Stimulated activated CD4-positive, alpha-beta T cell treated with anti-CD3 and anti-CD28 coated beads, Interleukin-2, amount 100 ng/mL, for 48 hours (primary cell): ENCODE results near the gene SLC16A11.
"Not testable (repeated sequence)": the region's sequence is repeated elsewhere in the genome, so short reads cannot be mapped to it uniquely, and the experiment has no call there.

Experiments used
- DNase-seq, 2 donors: peaks; one replicate each; pipeline ENCODE4 v3.0.0-alpha.2; 2020

SLC16A11 gene

DNA sequence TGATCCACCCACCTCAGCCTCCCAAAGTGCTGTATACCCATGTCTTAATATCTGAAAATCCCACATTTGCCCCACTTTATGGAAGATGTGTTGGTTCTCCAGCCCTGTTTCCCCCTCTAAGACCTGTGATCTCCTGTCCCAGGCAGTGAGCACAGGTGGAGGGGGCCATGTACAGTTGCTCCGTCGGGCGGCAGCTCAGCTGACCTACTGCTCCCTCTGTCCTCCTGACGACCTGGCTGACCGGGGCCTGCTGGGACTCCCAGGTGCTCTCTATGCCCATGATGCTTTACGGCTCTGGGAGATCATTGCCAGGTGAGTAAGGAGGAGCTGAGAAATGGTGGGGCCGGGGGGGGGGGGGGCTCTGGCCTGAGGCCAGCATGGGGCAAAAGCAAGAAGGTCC lies 38.2 kb downstream of the SLC16A11 start:
- no peak for DNase-seq

GRCh38 chr17:7004398-7005253 lies 39.3 kb downstream of the SLC16A11 start:
- peak in 1 of 2 donors; percentile 37 for DNase-seq

DNA sequence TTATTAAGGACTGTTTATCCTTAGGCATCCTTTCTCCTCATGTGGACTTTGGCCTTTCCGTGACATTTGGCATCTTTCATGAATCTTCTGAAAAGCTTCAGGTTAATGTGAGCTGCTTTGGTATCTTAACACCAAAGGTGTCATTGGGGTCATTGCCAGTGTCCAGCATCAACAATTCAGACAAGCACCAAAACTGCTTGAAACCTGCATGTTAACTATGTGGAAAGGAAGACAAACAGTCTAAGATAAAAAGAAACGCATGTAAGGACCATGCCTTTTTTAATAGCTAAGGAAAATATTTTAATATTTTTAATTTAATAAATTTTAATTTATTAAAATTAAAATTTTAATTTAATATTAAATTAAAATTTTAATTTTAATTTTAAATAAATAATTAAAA lies 40.1 kb downstream of the SLC16A11 start:
- no peak for DNase-seq

GRCh38 chr17:7002288-7003047 lies 41.4 kb downstream of the SLC16A11 start:
- no peak for DNase-seq

DNA sequence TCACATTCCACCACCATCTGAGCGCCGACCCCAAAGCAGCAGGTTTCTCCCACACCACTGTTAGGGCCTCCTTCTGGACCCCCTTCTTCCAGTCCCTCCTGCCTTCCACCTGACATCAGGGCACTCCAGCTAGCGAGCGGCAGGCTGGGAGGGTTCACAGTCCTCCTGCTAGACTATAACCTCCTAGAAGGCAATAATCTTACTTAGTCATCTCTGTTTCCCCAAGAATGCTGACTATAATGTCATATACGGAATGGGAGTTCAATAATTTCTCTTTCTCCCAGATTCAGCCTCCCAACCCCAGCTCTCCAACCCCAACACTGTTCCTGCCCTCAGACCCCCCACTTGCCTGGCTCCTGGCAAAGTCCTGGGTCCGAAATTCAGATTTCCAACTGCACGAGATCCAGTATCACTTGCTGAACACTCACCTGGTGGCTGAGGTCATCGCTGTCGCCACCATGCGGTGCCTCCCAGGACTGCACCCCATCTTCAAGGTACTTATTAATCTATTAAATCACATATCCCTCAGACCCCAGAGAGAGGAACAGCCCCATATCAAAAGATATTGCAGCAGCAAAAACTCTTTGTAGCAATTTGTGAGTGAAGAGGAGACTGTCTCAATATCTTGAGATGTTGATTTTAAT lies 42.5 kb downstream of the SLC16A11 start:
- DNase-seq, result peak; percentile 44 to 54

GRCh38 chr17:6998855-6999508 lies 44.9 kb downstream of the SLC16A11 start:
- DNase-seq, result no peak

DNA sequence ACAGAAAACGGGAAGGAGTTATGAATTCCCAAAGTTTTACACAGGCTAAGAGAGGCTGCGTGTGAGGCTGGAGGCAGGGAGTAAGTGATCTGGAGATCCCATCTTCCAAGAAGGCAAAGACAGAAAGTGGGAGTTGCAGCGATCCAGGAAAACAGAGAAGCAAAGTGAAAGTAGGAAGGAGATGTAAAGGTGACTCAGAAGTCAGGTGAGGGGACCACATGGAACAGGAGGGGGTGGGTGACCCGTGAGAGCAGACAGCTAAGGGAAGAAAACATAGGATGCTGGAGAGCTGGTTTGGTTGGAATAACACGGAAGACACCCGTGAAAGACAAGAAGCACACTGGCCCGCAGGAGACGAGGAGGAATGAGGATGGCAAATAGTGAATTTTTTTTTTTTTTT lies 46.7 kb downstream of the SLC16A11 start:
- DNase-seq, result no peak

GRCh38 chr17:6996256-6997011 lies 47.5 kb downstream of the SLC16A11 start:
- DNase-seq, result no peak

DNA sequence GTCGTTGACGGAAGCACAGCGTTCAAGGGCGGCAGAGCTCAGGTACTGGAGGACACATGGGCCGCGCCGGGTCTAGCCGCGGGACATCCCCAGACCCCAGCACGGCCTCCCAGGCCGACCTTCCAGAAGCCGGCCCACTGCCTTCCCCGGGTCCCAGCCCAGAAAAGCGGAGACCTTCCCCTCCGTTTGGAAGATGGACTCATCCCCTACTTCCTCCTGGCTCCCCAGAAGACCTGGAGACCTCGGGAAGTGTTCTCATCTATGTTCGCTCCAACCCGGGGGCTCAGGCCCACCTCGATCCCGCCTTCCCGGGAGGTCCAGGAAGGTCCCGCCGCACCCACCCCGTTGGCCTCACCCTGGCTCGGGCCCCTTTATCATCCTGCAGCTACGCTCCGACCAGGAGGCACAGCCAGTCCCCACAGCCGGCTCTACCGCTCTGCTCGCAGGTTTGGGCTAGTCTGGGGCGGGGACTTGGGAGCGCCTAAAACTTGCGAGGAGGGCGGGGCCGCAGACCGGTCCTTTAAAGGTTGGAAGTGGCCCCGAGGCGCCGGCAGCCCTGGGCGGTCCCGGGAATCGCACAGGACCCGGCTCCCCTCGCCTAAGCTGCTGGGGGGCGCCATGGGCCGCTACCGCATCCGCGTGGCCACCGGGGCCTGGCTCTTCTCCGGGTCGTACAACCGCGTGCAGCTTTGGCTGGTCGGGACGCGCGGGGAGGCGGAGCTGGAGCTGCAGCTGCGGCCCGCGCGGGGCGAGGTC lies 48.2 kb downstream of the SLC16A11 start, which contains the start of gene ALOX12:
ALOX12 (plus strand) TSS at position 550 of the 756 bp plus-strand sequence; CDS start at position 619, 69 bp downstream.
- DNase-seq, result no peak

- no peak for DNase-seq
Observed at GRCh38 chr17:6994666-6995256, 49.1 kb downstream of the SLC16A11 start.

DNA sequence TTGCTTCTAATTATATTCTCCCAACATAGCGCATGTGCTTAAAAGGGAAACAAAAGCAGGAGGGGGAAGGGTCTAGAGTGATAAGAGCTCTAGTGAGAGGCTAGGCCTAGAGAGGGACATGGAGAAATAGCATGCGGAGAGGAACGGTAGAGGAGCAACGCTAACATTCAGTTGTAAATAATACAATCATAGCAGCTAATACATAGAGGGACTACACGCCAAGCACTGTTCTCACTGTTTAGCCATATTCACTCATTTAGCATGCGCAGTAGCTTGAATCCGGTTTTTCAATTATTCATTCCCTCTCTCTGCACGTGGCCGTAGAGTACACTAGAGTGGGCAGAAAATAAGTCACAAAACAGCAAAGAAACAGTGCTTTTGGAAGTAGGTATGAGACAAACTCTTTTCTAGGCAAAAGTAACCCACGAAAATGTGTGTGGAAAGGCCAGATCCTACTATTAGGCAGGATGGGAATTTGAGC lies 49.7 kb downstream of the SLC16A11 start:
- DNase-seq, result no peak

- DNase-seq, result not testable (repeated sequence)
Observed at GRCh38 chr17:6993613-6994056, 50.3 kb downstream of the SLC16A11 start.
